GM21367 (cell line): ENCODE data around the gene UBE2D2.

Experiments
- ATAC-seq: cut with Tn5 transposase; IDR thresholded peaks from one replicate; pipeline ENCODE4 v1.9.1; 2021; ENCODE audit not compliant: unreplicated experiment

UBE2D2 gene

GRCh38 chr5:139671096-139671841 is 110.1 kb downstream of the UBE2D2 start:
- ATAC-seq: no peak

DNA sequence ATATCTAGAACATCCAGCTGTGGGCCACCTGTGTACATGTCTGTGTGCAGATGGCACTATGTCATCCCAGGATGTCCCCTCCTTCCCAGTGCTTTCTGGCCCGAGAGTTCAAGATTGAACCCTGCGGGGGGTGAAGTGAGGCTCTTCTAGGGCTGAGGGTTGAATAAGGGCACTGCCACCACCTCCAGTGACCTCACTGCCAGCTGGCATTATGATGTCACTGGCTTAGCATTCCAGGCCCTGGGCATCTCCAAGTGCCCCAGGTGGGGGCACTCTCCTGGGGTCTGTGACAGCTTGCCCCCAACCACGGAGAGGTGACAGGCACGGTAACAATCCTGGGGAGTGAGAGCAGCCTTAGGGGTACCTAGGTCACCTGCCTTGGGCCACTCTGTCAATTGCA is 114.1 kb downstream of the UBE2D2 start:
- ATAC-seq: no peak

GRCh38 chr5:139675825-139676224 is 114.7 kb downstream of the UBE2D2 start:
- ATAC-seq: no peak

DNA sequence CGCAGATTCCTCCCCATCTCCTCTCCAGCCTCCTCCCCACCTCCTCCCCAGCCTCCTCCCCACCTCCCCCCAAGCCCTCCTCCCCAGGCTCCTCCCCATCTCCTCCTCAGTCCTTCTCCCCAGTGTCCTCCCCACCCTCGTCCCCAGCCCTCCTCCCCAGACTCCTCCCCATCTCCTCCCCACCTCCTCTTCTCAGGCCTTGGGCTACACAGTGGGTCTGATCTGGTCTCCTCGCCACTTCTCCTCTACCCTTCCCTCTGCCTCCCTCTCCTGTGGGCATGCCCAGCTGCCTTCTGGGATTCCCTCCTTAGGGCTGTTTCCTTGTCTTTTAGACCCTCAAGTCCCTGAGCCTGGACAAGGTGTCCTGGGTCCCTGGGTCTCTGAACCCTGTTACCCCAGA is 115.3 kb downstream of the UBE2D2 start:
- no peak for ATAC-seq

- ATAC-seq: no peak
Measured at GRCh38 chr5:139676951-139677735, 116.0 kb downstream of the UBE2D2 start.
